Gastroesophageal sphincter (tissue), 4 donors: ENCODE measurements around the gene KMT2D. TPM values are rescaled to one million over a fixed set of nuclear protein-coding genes. Genes with fewer than 3 reads are reported as not detected.

ENCODE experiments used
- ATAC-seq: fragments of 150-250 bp; one replicate; pipeline ENCODE4 v1.9.1; 2016; ENCODE audit warnings: mild to moderate bottlenecking, moderate library complexity
- H3K27ac ChIP-seq, 4 donors: fragments of 200-600 bp; sonication (generic) in 3 of 4; 1 replicate in 3 of 4; 2 replicates in 1 of 4; pipeline ENCODE4 v1.5.1; 2016 to 2019
- H3K27me3 ChIP-seq: fragments of 200-600 bp; sonication (generic); one replicate; pipeline ENCODE4 v1.5.1; 2019
- H3K36me3 ChIP-seq, 2 donors: fragments of 200-600 bp; sonication (generic); one replicate each; pipeline ENCODE4 v1.5.1; 2019; ENCODE audit warnings: control low read depth in 1 of 2
- H3K4me1 ChIP-seq, 3 donors: fragments of 200-600 bp; sonication (generic); 1 replicate in 2 of 3; 2 replicates in 1 of 3; pipeline ENCODE4 v1.5.1; 2016 to 2019; ENCODE audit warnings: control low read depth in 2 of 3
- H3K4me3 ChIP-seq, 2 donors: fragments of 200-600 bp; sonication (generic); one replicate each; pipeline ENCODE4 v1.5.1; 2019; ENCODE audit warnings: mild to moderate bottlenecking in 1 of 2, moderate library complexity in 1 of 2
- H3K9me3 ChIP-seq, 3 donors: fragments of 200-600 bp; sonication (generic); one replicate each; pipeline ENCODE4 v1.5.1; 2017 to 2019; ENCODE audit warnings: control low read depth in 2 of 3
- EP300 ChIP-seq: sonication (generic); formaldehyde crosslinking; IDR thresholded peaks from one replicate; pipeline ENCODE4 v1.6.1; 2017; ENCODE audit warnings: antibody characterized with exemption, mild to moderate bottlenecking
- POLR2A ChIP-seq, 2 donors: fragments of 450-650 bp; IDR thresholded peaks; one replicate each; pipeline ENCODE4 v1.6.1; 2017; ENCODE audit warnings: antibody characterized with exemption in 2 of 2, mild to moderate bottlenecking in 2 of 2, moderate library complexity in 1 of 2
- POLR2AphosphoS5 ChIP-seq: sonication (generic); formaldehyde crosslinking; IDR thresholded peaks from one replicate; pipeline ENCODE4 v1.6.1; 2017; ENCODE audit warnings: antibody characterized with exemption
- WGBS, 2 donors: methylation state at CpG; one replicate each; pipeline ENCODE4 v1.1.5; 2018; ENCODE audit warnings: low coverage in 1 of 2; 5-methylcytosine and 5-hydroxymethylcytosine counted together
- total RNA-seq, 4 donors: library from RNA; depleted of rRNA; stranded (reverse); fragments of >200 nt; gene quantifications; one replicate each; pipeline ENCODE4 v1.1.0, GENCODE V29; 2016
- TF ChIP-seq, protein P1 (sequence below), 4 experiments: fragments of 200-600 bp in 2 of 4; fragments of 450-650 bp in 2 of 4; sonication (generic) in 1 of 4; IDR thresholded peaks; one replicate each; pipeline ENCODE4 v1.5.1; 2017 to 2019; ENCODE audit warnings: antibody characterized with exemption in 4 of 4, mild to moderate bottlenecking in 2 of 4, moderate library complexity in 2 of 4

Gene KMT2D
- total RNA-seq, 4 donors from 2014 or later: 23.6 to 75.0 (median 53.8) TPM

GRCh38 chr12:49036029-49036428, 24.6 kb downstream of the KMT2D start:
- H3K4me1 ChIP-seq: peaks cover 0 to 22% (median 0%) of the 10 kb centered on the region in 3 donors
- H3K27me3 ChIP-seq: no peaks in the 10 kb centered on the region
- H3K4me3 ChIP-seq: no peak overlapping the region
- H3K36me3 ChIP-seq: peaks cover 0 to 94% of the 10 kb centered on the region in 2 donors
- H3K9me3 ChIP-seq: no peaks in the 10 kb centered on the region
- TF ChIP-seq POLR2A (IDR thresholded peaks at IDR 0.05) (no peak), POLR2AphosphoS5 (no peak), EP300 (no peak)
- TF ChIP-seq, protein P1, sequence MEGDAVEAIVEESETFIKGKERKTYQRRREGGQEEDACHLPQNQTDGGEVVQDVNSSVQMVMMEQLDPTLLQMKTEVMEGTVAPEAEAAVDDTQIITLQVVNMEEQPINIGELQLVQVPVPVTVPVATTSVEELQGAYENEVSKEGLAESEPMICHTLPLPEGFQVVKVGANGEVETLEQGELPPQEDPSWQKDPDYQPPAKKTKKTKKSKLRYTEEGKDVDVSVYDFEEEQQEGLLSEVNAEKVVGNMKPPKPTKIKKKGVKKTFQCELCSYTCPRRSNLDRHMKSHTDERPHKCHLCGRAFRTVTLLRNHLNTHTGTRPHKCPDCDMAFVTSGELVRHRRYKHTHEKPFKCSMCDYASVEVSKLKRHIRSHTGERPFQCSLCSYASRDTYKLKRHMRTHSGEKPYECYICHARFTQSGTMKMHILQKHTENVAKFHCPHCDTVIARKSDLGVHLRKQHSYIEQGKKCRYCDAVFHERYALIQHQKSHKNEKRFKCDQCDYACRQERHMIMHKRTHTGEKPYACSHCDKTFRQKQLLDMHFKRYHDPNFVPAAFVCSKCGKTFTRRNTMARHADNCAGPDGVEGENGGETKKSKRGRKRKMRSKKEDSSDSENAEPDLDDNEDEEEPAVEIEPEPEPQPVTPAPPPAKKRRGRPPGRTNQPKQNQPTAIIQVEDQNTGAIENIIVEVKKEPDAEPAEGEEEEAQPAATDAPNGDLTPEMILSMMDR (IDR thresholded peaks at IDR 0.05): no peak
- 43 to 82% methylated on average over 2 to 4 of the region's 4 CpGs for WGBS, 2 donors
- ATAC-seq: no peak
- no peak overlapping the region for H3K27ac ChIP-seq

DNA sequence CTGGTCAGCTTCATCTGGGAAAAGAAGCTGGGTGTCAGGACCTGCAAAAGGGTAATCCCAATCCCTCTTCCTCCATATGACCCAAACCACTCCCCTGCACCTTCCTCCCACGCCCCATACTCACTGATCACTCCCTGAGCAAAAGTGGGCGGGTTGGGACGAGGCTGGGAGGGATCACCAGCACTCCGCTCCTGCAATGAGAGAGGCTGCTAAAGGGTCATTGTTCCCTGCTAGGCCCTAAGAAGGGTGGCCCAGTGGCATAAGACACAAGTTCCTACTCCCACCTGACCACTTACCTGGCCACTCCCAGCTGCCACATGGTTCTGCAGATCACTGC, 26.3 kb downstream of the KMT2D start:
- Histone ChIP-seq H3K27me3 (no peaks in the 10 kb centered on the region), H3K4me1 (peaks cover 0 to 22% (median 0%) of the 10 kb centered on the region in 3 donors), H3K27ac (peak overlapping the region in 2 of 4 donors; percentile 15 to 35), H3K4me3 (no peak overlapping the region), H3K36me3 (peaks cover 0 to 88% of the 10 kb centered on the region in 2 donors), H3K9me3 (no peaks in the 10 kb centered on the region)
- no peak for TF ChIP-seq POLR2AphosphoS5
- TF ChIP-seq POLR2A (IDR thresholded peaks at IDR 0.05): no peak
- TF ChIP-seq, protein P1 (IDR thresholded peaks at IDR 0.05): no peak
- TF ChIP-seq EP300: no peak
- no peak for ATAC-seq
- no CpG with 5 or more reads among the region's 4 CpGs for WGBS, 2 donors

DNA sequence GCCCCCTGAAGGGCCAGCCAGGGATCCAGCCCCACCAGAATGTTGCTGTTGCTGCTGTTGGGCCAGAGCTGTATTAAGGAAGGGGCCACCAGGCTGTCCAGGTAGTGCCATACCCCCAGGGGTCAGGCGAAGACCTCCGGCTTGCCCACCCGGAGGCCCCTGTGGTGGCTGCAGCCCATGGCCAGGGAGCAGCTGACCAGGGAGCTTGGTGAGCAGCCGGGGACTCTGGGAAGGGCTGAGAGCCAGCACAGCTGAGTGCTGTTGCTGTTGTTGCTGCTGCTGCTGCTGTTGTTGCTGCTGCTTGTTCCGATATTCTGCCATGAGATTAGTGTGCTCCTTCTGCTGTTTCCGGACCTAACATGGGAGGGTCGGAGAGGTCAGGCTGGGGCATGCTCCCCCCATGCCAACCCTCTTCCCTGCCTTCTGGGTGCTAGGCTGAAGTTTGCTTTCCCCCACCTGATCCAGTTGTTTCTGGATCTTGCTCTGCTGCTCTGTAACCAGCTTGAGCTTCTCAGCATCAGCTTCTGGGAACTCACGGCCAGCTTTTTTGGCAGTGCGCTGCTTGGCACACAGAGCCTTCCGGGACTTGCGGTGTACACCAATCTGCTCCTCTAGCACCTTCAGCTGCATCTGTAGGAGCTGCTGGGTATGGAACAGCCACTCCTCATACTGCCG, 26.8 kb downstream of the KMT2D start:
- WGBS, 2 donors: 33 to 53% methylated on average over 3 to 4 of the region's 12 CpGs
- no peak for ATAC-seq

GRCh38 chr12:49032679-49033447, 27.7 kb downstream of the KMT2D start:
- Histone ChIP-seq H3K27ac (peak overlapping the region in 1 of 4 donors; percentile 35), H3K9me3 (no peaks in the 10 kb centered on the region), H3K36me3 (peaks cover 0 to 88% of the 10 kb centered on the region in 2 donors), H3K4me3 (no peak overlapping the region), H3K27me3 (no peaks in the 10 kb centered on the region), H3K4me1 (peaks cover 0 to 22% (median 0%) of the 10 kb centered on the region in 3 donors)
- TF ChIP-seq POLR2AphosphoS5 (no peak), EP300 (no peak), POLR2A (IDR thresholded peaks at IDR 0.05) (no peak)
- TF ChIP-seq, protein P1 (IDR thresholded peaks at IDR 0.05): no peak
- ATAC-seq: no peak
- 20 to 80% methylated on average over 1 of the region's 3 CpGs for WGBS, 2 donors

More for the DNA sequence above, 26.8 kb downstream of the KMT2D start:
- TF ChIP-seq POLR2A (IDR thresholded peaks at IDR 0.05) (no peak), POLR2AphosphoS5 (no peak), EP300 (no peak)
- TF ChIP-seq, protein P1 (IDR thresholded peaks at IDR 0.05): no peak
- Histone ChIP-seq H3K4me3 (no peak overlapping the region), H3K9me3 (no peaks in the 10 kb centered on the region), H3K4me1 (peaks cover 0 to 22% (median 0%) of the 10 kb centered on the region in 3 donors), H3K27me3 (no peaks in the 10 kb centered on the region), H3K27ac (peak overlapping the region in 3 of 4 donors; percentile 15 to 36 (median 35)), H3K36me3 (peaks cover 0 to 88% of the 10 kb centered on the region in 2 donors)
